GM13977 (cell line): Measurements from ENCODE around the gene PLCG1.

Experiments
- DNase-seq: peaks from one replicate; pipeline ENCODE4 v3.0.0; 2012; ENCODE audit warnings: low spot score
- CTCF ChIP-seq: IDR thresholded peaks from 2 replicates; pipeline ENCODE4 v1.5.1; 2012; ENCODE audit warnings: mild to moderate bottlenecking, control low read depth; ENCODE audit not compliant: insufficient read depth; ENCODE audit errors: extremely low read depth, missing control alignments
- in situ Hi-C: fragments of 300-500 bp; cut with MboI; formaldehyde crosslinking; loops from one replicate; pipeline ENCODE4 v1.12.0; 2022; ENCODE audit warnings: low sequenced_read_pairs, low pct_unique_long_range_greater_than_20kb, mixed read lengths, inconsistent platforms; ENCODE audit not compliant: unreplicated experiment

The PLCG1 gene

GRCh38 chr20:41098703-41099250 is 38.6 kb upstream of the PLCG1 start:
- no peak for DNase-seq
- in situ Hi-C loops = loop anchor here (10.0 kb wide), 1 partner anchor 124 kb away; no protein-coding TSS in a partner anchor

DNA sequence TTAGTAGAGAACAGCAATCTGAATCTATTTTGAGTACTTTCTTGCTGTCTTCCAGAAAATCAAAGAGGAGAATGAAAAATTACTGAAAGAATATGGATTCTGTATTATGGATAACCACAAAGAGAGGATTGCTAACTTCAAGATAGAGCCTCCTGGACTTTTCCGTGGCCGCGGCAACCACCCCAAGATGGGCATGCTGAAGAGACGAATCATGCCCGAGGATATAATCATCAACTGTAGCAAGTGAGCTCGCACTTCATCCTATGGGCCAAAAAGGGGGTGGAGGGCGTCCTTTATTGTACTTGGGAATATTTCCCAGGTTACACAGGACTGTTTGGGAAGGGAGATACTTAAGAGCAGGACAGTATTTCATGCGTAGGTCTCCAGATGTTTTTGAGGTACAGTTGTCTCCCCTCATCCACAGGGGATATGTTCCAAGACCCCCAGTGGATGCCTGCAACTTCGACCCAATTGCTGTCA is 37.3 kb upstream of the PLCG1 start:
- no peak for TF ChIP-seq CTCF
- in situ Hi-C loops = no loop called here
- no peak for DNase-seq

More at GRCh38 chr20:41098703-41099250, 38.6 kb upstream of the PLCG1 start:
- no peak for TF ChIP-seq CTCF

DNA sequence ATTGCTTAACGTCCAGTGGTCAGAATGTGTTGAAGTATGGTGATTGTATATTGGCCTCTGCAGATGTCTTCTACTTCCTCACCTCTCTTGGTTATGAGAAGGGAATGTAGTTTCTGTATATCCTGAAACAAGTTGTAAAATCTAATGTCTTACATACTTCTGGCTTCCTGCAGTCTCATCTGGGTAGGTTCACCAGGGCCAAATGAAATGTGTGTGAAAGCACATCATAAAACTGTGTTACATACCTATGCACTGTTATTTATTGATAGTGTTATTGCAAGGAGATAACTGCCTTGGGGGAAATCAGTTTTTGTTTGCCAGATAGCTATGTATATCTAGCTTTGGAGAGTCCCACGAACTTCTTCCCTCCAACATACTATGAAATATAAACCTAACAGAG is 35.7 kb upstream of the PLCG1 start:
- no peak for TF ChIP-seq CTCF
- in situ Hi-C loops = no loop called here
- no peak for DNase-seq

GRCh38 chr20:41108531-41108930 is 28.8 kb upstream of the PLCG1 start:
- in situ Hi-C loops = no loop called here
- TF ChIP-seq CTCF = no peak
- no peak for DNase-seq

GRCh38 chr20:41110012-41110411 is 27.3 kb upstream of the PLCG1 start:
- TF ChIP-seq CTCF = no peak
- in situ Hi-C loops = no loop called here
- DNase-seq = no peak

DNA sequence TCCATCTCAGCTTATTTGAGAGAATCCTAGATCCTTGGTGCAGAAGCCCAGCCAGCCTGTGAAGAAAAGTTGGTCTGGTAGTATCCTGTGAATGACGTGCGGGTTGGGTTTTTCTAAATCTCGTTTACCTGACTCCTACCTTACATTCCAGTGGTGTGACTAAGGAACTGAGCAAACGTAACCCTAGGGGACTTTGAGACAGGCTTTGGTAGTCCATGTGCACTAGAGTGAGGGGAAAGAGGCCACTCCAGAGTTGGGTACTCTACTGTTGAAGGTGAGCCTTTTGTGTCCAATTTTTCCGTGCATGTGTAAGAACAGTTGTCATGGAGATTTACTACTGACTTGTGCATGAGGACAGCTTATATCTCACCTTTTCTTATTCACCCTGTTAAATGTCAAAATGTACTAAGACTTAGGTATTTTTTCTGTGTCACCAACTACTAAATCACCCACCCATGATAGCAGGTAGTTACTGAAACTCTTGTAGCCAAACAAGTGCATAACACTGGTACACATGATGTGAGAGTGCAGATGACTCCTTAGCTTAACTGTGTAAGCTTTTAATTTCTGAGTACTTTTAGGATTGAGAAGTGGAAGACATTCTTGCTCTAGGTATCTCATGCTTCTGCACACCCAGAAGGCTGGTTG is 26.3 kb upstream of the PLCG1 start:
- TF ChIP-seq CTCF = no peak
- peak; percentile 17 for DNase-seq
- in situ Hi-C loops = no loop called here
